GM12878 (cell line): ENCODE results near the gene PDGFB. TPM values are rescaled to one million over a fixed set of nuclear protein-coding genes. Genes with fewer than 3 reads are reported as not detected.

Source experiments
- ATAC-seq: fragments of 200-7000 bp; cut with Tn5 transposase; 3 replicates; pipeline ENCODE4 v1.9.1; 2020; ENCODE audit warnings: mild to moderate bottlenecking, moderate library complexity
- BruUV-seq: library from RNA; stranded (reverse); fragments of 400-500 nt; replicated peaks from 2 replicates; lab custom pipeline; 2021; lab: Mats Ljungman, UMichigan
- CTCF ChIA-PET: fragments of 300-600 bp; sonication (Branson Sonifier 250); formaldehyde crosslinking; extraction: SDS; loops from one replicate; lab custom pipeline; 2021; ENCODE audit warnings: inconsistent platforms; lab: Yijun Ruan, JAX
- POLR2A ChIA-PET: fragments of 350-600 bp; formaldehyde crosslinking; extraction: SDS; loops from one replicate; lab custom pipeline; 2021; ENCODE audit warnings: inconsistent platforms; lab: Charles Lee
- RAD21 ChIA-PET: fragments of 300-600 bp; sonication (Branson Sonifier 250); formaldehyde crosslinking; loops from one replicate; lab custom pipeline; 2023; ENCODE audit warnings: antibody characterized with exemption; ENCODE audit not compliant: unreplicated experiment; lab: Charles Lee
- SMC1A ChIA-PET: fragments of 300-600 bp; sonication (Branson Sonifier 250); formaldehyde crosslinking; loops from one replicate; lab custom pipeline; 2023; ENCODE audit not compliant: unreplicated experiment, uncharacterized antibody; lab: Charles Lee
- DNase-seq: peaks from one replicate; pipeline ENCODE4 v3.0.0-alpha.2; 2011; ENCODE audit warnings: low read depth, low spot score
- FAIRE-seq: peaks from 3 replicates; lab custom pipeline; 2011; peaks lifted over from hg19 to GRCh38; lab: Jason Lieb, UNC
- H2AFZ ChIP-seq: 2 replicates; pipeline ENCODE4 v1.6.0; 2011; ENCODE audit warnings: low read depth, low read length, control low read depth; ENCODE audit not compliant: control insufficient read depth
- H3K27ac ChIP-seq: 2 replicates; pipeline ENCODE4 v1.5.1; 2011; ENCODE audit warnings: control low read depth; ENCODE audit not compliant: control insufficient read depth, insufficient read depth
- H3K27me3 ChIP-seq, 2 experiments: replicated peaks in 1 of 2; 2 replicates each; pipeline versions ENCODE4 v1.6.0 to v1.6.1; 2011; ENCODE audit warnings: low read length in 1 of 2; ENCODE audit not compliant: control insufficient read depth in 2 of 2, insufficient read depth in 2 of 2
- H3K36me3 ChIP-seq, 2 experiments: 2 replicates each; pipeline ENCODE4 v1.5.1; 2011; ENCODE audit warnings: low read length in 1 of 2; ENCODE audit not compliant: control insufficient read depth in 2 of 2, insufficient read depth in 2 of 2
- H3K4me1 ChIP-seq: 2 replicates; pipeline ENCODE4 v1.6.1; 2011; ENCODE audit warnings: mild to moderate bottlenecking, low read length, moderate library complexity, mixed read lengths; ENCODE audit not compliant: control insufficient read depth, insufficient read depth
- H3K4me2 ChIP-seq: 2 replicates; pipeline ENCODE4 v1.6.0; 2011; ENCODE audit warnings: control low read depth; ENCODE audit not compliant: control insufficient read depth, insufficient read depth
- H3K4me3 ChIP-seq: fragments of 200-600 bp; sonication (generic); 2 replicates; pipeline ENCODE4 v1.5.1; 2016
- H3K79me2 ChIP-seq: 2 replicates; pipeline ENCODE4 v1.6.0; 2011; ENCODE audit warnings: low read length; ENCODE audit not compliant: control insufficient read depth, insufficient read depth
- H3K9ac ChIP-seq: 2 replicates; pipeline ENCODE4 v1.8.0; 2011; ENCODE audit warnings: low read length, control low read depth, mixed read lengths; ENCODE audit not compliant: control insufficient read depth, insufficient read depth
- H3K9me3 ChIP-seq: replicated peaks from 3 replicates; pipeline ENCODE4 v1.5.1; 2011; ENCODE audit warnings: mild to moderate bottlenecking, low read length; ENCODE audit not compliant: control insufficient read depth, insufficient read depth
- H4K20me1 ChIP-seq: 2 replicates; pipeline ENCODE4 v1.6.0; 2011; ENCODE audit not compliant: control insufficient read depth, insufficient read depth
- ATF2 ChIP-seq: IDR thresholded peaks from 2 replicates; pipeline ENCODE4 v1.6.1; 2012; ENCODE audit warnings: low read length, inconsistent platforms
- E2F4 ChIP-seq: IDR thresholded peaks from 2 replicates; pipeline ENCODE4 v1.6.1; 2012; ENCODE audit warnings: low read depth, low read length, improper control_type of control experiment
- HCFC1 ChIP-seq: fragments of 150-350 bp; IDR thresholded peaks from 2 replicates; pipeline ENCODE4 v1.6.1; 2014; ENCODE audit warnings: low read length
- NR2C2 ChIP-seq: IDR thresholded peaks from 2 replicates; pipeline ENCODE4 v1.6.1; 2011; ENCODE audit warnings: borderline replicate concordance, low read depth; ENCODE audit not compliant: control insufficient read depth, insufficient read length
- NRF1 ChIP-seq: conservative IDR thresholded peaks from 2 replicates; pipeline ENCODE4 v1.6.1; 2011; ENCODE audit warnings: mild to moderate bottlenecking, low read depth, low read length, improper control_type of control experiment
- PBX3 ChIP-seq: IDR thresholded peaks from 2 replicates; pipeline ENCODE4 v1.6.1; 2011; ENCODE audit warnings: mild to moderate bottlenecking, low read depth, low read length, moderate library complexity; ENCODE audit not compliant: insufficient replicate concordance
- RUNX3 ChIP-seq: IDR thresholded peaks from 2 replicates; pipeline ENCODE4 v1.6.1; 2012; ENCODE audit warnings: low read length, inconsistent platforms
- SIX5 ChIP-seq: IDR thresholded peaks from 2 replicates; pipeline ENCODE4 v1.6.1; 2011; ENCODE audit warnings: mild to moderate bottlenecking, low read depth, low read length, moderate library complexity; ENCODE audit not compliant: severe bottlenecking
- SMAD1 ChIP-seq: fragments of 450-650 bp; IDR thresholded peaks from 2 replicates; pipeline ENCODE4 v1.6.1; 2018; ENCODE audit warnings: mild to moderate bottlenecking, low read depth; ENCODE audit not compliant: partially characterized antibody
- SP1 ChIP-seq: IDR thresholded peaks from one replicate; pipeline ENCODE4 v1.6.1; 2011; ENCODE audit warnings: low read depth, low read length
- SPI1 ChIP-seq: IDR thresholded peaks from 2 replicates; pipeline ENCODE4 v1.6.1; 2011; ENCODE audit warnings: low read depth, mild to moderate bottlenecking, low read length, moderate library complexity, borderline replicate concordance; ENCODE audit not compliant: insufficient read depth
- SUZ12 ChIP-seq: fragments of 200-600 bp; sonication (generic); IDR thresholded peaks from one replicate; pipeline ENCODE4 v1.6.1; 2018; ENCODE audit warnings: antibody characterized with exemption, mild to moderate bottlenecking; ENCODE audit not compliant: unreplicated experiment
- TAF1 ChIP-seq: IDR thresholded peaks from 2 replicates; pipeline ENCODE4 v1.6.1; 2011; ENCODE audit warnings: mild to moderate bottlenecking, low read depth, low read length, borderline replicate concordance
- TARDBP ChIP-seq: IDR thresholded peaks from 2 replicates; pipeline ENCODE4 v1.6.1; 2016; ENCODE audit warnings: borderline replicate concordance
- ZBTB4 ChIP-seq: fragments of 450-650 bp; formaldehyde crosslinking; IDR thresholded peaks from 2 replicates; pipeline ENCODE4 v1.4.0; 2022; ENCODE audit warnings: mild to moderate bottlenecking, moderate library complexity
- WGBS: methylation state at CpG from one replicate; pipeline ENCODE4 v1.1.6; 2016; ENCODE audit warnings: low lambda C conversion rate; ENCODE audit not compliant: insufficient replicate concordance, insufficient coverage; ENCODE audit errors: missing lambda C conversion rate; 5-methylcytosine and 5-hydroxymethylcytosine counted together
- in situ Hi-C: fragments of 300-500 bp; cut with MboI; formaldehyde crosslinking; loops from 9 replicates; pipeline ENCODE4 v1.14.3; 2018; ENCODE audit warnings: mixed read lengths
- intact Hi-C: fragments of 100-400 bp; cut with micrococcal nuclease; formaldehyde crosslinking; loops from one replicate; pipeline ENCODE4 v1.14.2; 2022; ENCODE audit not compliant: unreplicated experiment
- polyA plus RNA-seq, 11 experiments: library from polyadenylated mRNA; depleted of rRNA in 4 of 11; unstranded in 6 of 11; stranded (reverse) in 5 of 11; fragments of >200 nt; fragmentation: Nextera tagmentation in 4 of 11; fragmentation: Illumina TruSeq in 1 of 11; extraction: Ambion mirVana in 4 of 11; extraction: Trizol in 1 of 11; gene quantifications; 1 replicate in 1 of 11; 2 replicates in 10 of 11; pipeline versions ENCODE4 v1.2.1 to v1.2.3, GENCODE V29; 2011 to 2016; ENCODE audit warnings: inconsistent platforms in 2 of 11, missing spikeins in 2 of 11, low read depth in 1 of 11
- total RNA-seq, 4 experiments: library from RNA; depleted of rRNA in 3 of 4; stranded (reverse); fragments of >200 nt in 3 of 4; fragmentation: Illumina TruSeq in 1 of 4; extraction: Trizol in 1 of 4; gene quantifications; 2 replicates each; pipeline versions ENCODE4 v1.2.1 to v1.2.3, GENCODE V29; 2013 to 2021

The PDGFB gene
- total and polyA plus RNA-seq, 10 of the 15 experiments (the other 5 are each of a cell fraction or from before 2014, with no cell fraction given): 0.13 to 1.1 (median 0.56) TPM; not detected in 1

- intact Hi-C loops (no loop called here), in situ Hi-C loops (no loop called here)
- Histone ChIP-seq H3K9ac (no peak overlapping the region), H3K4me1 (peaks cover 36% of the 10 kb centered on the region), H3K36me3 (no peaks in the 10 kb centered on the region), H2AFZ (no peak overlapping the region), H3K79me2 (no peaks in the 10 kb centered on the region), H3K4me2 (no peak overlapping the region), H3K9me3 (peaks cover 3% of the 10 kb centered on the region; the same call in 2 of the 3 replicates), H3K4me3 (no peak overlapping the region), H3K27me3 (no peaks in the 10 kb centered on the region), H4K20me1 (no peaks in the 10 kb centered on the region), H3K27ac (no peak overlapping the region)
- DNase-seq: no peak
- SMC1A ChIA-PET: no interaction called here
- no peak for FAIRE-seq
- TF ChIP-seq NR2C2 (no peak), NRF1 (no peak), SMAD1 (no peak), E2F4 (no peak), ZBTB4 (CRISPR knock-in tag) (no peak), SUZ12 (no peak), ATF2 (no peak), SPI1 (no peak), HCFC1 (no peak), PBX3 (no peak), TAF1 (no peak), SP1 (no peak), SIX5 (no peak), RUNX3 (no peak), TARDBP (no peak)
- no peak for ATAC-seq
- WGBS: no CpG with 5 or more reads among the region's 2 CpGs
- POLR2A ChIA-PET: interaction anchor here (0.9 kb wide), 1 partner anchor 17 kb away, joined by 3 read pairs; no protein-coding TSS in a partner anchor
- RAD21 ChIA-PET: no interaction called here
- BruUV-seq: no TSS peak
- CTCF ChIA-PET: no interaction called here
Measured at GRCh38 chr22:39256979-39257378, 12.2 kb upstream of the PDGFB start.
